AG08395 (cell line): ENCODE measurements around the gene CSRP1.

Experiments
- DNase-seq: peaks from one replicate; pipeline ENCODE4 v3.0.0; 2012; ENCODE audit warnings: mixed read lengths, low spot score

Gene CSRP1

DNA sequence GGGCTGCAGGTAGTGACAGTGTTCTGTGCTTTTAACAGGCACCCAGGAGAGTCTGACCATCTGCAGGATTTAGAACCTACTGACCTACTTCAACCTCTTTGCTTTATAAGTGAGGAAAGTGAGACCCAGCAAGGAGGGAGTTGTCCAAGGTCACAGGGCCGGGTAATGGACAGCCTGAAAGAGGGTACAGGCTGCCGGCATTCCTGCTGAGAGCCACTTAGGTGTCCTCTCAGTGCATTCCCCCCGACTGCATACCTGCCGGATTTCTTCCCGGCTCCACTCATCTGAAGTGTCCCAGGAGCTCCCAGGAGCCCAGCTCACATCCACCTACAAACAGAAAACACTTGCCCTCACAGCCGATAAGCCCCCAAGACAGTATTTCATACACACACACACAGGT lies 51.8 kb downstream of the CSRP1 start:
- no peak for DNase-seq

DNA sequence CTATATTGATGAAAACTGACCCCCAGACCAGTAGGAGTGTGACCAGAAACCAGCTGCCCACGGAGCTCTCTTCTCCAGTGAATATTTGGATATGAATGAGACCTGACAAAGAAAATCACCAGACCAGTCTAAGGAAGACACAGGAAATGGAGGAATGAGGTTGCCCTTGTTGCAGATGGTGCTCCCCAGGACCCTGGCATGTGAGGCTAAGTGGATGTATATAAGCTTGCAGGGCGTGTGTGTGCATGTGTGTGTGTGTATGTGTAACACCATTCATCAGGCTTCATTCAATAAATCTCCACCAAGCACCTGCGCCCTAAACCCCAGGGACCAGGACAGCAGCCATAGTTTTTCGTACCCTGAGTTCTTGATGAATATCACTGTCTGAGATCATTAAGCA lies 52.3 kb downstream of the CSRP1 start:
- no peak for DNase-seq

DNA sequence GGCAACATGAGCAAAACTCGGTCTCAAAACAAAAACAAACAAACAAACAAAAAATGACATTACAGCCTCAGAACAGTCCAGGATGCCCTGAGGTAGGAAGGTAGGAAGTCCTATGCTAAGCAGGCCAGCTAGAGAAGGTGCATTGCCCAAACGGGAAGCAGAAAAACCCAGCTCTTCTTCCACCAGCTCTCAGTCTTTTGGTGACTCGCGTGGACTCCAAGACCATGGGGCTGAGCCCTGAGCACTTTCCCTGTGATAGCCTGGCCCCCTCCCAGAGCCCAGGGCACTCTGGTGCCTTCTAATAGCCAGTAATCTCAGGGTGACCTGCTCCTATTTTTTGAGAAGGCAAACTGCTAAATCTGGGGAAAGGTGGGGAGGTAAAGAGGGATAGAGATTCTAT lies 54.1 kb downstream of the CSRP1 start:
- no peak for DNase-seq

DNA sequence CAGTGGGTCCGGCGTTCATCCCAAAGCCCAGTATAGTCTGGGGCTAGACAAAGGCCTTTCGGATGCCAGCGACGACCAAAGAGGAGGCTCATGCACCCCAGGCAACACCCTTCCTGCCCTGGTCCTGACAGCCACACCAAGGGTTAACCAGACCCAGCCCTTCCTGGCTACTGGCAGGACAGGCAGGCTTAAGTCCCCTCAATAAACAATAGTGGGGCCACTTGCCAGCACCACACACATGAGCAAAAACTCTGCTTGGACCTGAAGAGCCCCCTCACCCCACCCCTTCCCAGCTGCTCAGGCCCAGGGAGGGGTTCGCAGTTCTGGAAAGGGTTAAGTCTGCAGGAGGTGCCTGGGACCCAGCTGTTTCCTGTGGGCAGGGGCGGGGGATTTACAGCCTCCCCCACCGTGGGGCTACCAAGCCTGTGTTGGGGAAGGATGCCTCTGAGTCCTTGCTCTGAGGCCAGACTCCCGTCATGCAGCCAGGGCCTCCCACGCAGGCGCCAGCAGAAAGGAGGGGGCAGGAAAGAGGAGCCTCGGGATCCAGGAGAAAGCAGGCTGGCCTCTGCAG lies 56.1 kb downstream of the CSRP1 start:
- DNase-seq, result peak; percentile 84

DNA sequence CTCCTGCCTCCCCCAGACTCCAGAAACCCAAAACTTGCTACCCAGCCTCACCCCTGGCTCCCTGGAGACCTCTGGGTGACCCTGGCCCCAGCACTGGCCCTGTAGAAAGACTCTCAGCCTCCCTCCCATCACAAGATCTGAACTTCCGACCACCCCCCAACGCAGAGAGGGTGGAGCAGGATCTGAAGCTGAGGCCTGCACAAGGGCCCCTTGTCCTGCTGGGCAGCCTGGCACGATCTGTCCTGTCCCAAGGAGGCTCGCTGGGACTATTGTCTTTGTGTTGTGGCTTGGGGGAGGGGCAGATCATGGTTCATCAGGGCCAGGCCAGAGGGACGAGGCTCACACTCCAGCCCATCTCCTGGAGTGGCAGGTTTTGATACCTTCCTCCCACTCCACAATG lies 57.9 kb downstream of the CSRP1 start:
- no peak for DNase-seq

DNA sequence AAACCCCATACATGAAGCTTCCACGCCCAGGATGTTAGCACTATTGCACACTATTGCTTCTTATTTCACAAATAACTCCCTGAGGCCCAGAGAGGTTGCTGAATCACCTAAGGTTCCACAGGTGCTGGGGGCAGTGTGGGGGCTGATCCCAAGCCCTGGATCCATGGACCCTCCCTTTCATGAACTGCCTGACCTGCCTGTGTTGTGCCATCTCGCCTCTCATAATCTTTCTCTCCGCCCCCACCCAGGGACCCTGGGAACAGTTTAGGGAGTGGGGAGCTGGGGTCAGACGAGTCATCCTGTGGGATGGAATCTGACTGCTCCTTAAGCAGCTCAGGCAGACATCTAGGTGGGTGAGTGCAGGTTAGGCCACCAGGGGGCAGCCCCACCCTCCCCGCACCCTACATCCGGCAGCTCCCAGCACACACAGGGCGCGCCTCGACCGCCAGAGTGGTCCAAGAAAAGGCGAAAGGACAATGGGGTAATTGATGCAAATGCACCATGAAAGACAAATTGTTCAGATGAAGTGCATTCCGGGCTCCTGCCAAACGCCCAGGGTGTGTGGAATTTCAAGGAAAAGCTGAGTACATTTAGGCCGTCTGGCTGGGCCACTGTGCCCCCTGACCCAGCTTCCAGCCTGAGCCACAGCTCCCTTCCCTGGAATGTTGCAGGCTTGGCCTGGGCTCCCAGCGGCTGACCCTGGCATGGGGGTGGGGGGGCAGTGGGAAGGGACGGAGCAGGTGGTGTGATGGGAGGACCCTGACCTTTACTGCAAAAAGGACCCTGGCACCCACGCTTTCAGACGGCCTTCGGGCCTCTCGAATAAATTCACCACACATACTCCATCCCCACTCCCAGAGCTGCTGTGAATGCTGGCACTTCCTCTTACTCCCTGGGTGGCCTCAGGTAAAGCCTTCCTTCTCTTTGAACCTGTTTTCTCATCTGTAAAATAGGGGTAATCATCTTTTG lies 58.7 kb downstream of the CSRP1 start:
- DNase-seq, result peak; percentile 85

DNA sequence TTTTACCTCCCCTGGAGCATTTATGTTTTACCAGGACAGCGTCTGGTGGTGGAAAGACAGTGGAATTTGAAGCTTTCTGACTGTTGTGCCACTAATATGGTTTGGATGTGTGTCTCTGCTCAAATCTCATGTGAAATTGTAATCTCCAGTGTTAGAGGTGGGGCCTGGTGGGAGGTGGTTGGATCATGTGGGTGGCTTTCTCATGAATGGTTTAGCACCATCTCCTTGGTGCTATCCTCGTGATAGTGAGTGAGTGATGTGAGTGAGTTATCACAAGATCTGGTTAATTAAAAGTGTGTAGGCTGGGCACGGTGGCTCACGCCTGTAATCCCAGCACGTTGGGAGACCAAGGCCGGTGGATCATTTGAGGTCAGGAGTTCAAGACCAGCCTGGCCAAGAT lies 61.6 kb downstream of the CSRP1 start:
- DNase-seq, result no peak

DNA sequence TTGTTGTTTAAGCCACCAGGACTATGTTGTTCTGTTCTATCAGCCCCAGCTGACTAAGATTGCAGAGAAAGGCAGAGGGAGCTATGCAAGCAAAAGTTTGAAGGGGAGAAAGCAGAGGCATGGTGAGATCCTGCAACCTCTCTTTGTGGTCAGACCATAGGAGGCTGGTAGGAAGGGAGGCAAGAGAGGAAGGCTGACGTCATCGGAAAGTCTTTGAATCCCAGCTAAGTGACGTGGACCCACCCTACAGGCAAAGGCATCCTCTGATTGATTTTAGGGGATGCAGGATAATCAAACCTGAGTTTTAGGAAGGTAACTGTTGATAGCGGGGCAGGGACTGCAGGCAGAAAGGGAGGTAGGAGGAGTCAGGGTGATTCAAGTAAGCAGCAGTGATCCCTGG lies 62.1 kb downstream of the CSRP1 start:
- DNase-seq, result no peak

DNA sequence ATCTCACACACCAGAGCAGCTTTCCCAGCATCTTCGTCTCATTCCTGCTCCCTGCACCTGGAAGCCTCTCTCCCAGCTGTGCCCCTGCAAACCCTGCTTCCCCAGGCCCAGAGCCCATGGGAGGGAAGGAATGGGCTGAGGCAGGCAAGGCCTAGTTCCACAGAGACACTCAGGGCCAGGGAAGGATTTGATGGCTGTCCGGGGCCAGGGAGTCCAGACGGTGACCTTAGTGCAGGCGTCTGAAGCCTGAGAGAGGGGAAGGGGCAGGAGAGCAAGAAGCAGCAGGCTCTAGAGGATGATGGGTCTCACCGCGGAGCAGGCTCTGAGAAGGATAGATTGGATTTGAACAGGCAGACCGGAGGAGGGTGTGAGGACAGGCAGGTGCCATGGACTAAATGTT lies 63.2 kb downstream of the CSRP1 start:
- no peak for DNase-seq

DNA sequence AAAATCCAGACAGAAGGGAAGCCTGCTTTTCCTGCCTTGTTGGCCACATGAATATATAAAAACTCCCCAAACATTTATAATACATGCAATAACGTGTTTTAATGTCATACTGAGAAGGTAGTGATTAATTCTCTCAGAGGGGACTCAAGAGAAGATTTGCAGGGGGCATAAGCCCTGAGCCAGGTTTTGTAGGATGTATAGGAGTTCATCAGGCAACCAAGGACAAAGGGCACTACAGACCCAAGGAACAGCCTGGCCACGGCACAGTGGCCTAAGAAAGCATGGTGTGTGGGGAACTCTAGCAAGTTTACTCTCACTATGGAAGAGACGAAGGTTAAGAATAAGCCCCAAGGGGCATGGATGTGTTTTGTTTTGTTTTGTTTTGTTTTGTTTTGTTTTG lies 70.0 kb downstream of the CSRP1 start:
- DNase-seq, result no peak

DNA sequence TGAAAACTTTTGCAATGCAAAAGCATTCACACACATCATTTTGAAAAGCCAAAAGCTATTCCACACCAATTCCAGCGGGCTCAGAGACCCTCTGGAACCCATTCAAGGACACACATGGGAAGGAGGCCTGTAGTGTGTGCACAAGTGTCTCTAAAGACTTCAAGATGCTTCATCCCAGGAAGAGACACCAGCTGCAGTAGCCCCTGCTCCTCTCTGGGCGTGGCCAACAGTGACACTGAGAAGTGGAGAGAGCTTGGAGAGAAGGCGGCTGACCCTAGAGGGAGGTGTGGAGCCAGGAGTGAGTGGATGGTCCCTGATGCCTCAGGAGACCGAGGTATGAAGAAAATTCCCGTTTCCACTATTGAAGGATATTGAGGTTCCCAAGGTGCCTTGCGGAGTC lies 70.5 kb downstream of the CSRP1 start:
- peak; percentile 37 for DNase-seq

DNA sequence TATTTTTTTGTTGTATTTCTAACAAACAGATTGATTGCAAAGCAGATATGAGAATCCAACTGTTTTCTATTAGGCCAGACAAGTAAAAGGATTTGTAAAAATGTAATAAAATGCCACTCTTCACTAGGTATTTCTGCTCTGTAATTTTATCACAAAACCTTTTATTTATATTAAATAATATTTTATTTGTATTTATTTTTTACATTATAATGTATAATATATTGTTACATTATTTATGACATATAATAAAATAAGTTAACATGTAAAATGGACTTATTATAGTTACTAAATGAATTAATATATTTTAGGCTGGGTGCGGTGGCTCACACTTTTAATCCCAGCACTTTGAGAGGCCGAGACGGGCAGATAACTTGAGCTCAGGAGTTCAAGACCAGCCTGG lies 72.7 kb downstream of the CSRP1 start:
- no peak for DNase-seq

DNA sequence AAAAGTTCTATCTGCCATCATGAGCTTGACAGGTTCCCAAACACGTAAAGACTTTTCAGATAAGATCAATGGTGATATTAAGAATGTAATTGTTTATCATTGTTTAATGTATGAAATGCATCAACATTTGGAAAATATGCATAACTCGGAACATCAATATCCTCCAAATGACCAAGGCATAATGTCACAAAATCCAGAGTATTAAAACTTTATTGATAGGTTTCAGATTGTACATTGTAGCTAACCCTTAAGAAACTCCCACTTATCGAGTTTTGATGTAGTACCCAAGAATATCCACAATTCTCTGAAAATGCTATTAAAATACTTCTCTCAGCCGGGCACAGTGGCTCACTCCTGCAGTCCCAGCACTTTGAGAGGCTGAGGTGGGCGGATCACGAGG lies 73.3 kb downstream of the CSRP1 start:
- no peak for DNase-seq
